Prostate gland (tissue), 2 donors: ENCODE results near the gene TTYH3.

ENCODE experiments used
- CTCF ChIP-seq, 4 experiments: fragments of 200-600 bp in 2 of 4; fragments of 450-650 bp in 2 of 4; sonication (generic) in 2 of 4; IDR thresholded peaks; 1 replicate in 3 of 4; 2 replicates in 1 of 4; pipeline ENCODE4 v1.5.1; 2016 to 2019; ENCODE audit warnings: antibody characterized with exemption in 4 of 4, mild to moderate bottlenecking in 2 of 4, moderate library complexity in 2 of 4
- POLR2AphosphoS5 ChIP-seq: sonication (generic); formaldehyde crosslinking; IDR thresholded peaks from one replicate; pipeline ENCODE4 v1.6.1; 2017; ENCODE audit warnings: antibody characterized with exemption

- TF ChIP-seq POLR2AphosphoS5 (no peak), CTCF (IDR thresholded peaks at IDR 0.05) (no peak)
Observed at GRCh38 chr7:2663960-2664359, 32.2 kb downstream of the TTYH3 start.
